WTC11 (cell line): ENCODE results near the gene OSBP2. TPM values are rescaled to one million over a fixed set of nuclear protein-coding genes. Genes with fewer than 3 reads are reported as not detected.

ENCODE experiments used
- ATAC-seq: fragments of 200-7000 bp; cut with Tn5 transposase; 2 replicates; pipeline ENCODE4 v1.10.0; 2021; ENCODE audit warnings: mild to moderate bottlenecking, moderate library complexity
- CTCF ChIA-PET: fragments of 300-600 bp; sonication (Branson Sonifier 250); formaldehyde crosslinking; loops from one replicate; lab custom pipeline; 2021; ENCODE audit warnings: antibody characterized with exemption; lab: Charles Lee
- POLR2A ChIA-PET: fragments of 350-600 bp; sonication (Branson Sonifier 250); formaldehyde crosslinking; loops from one replicate; lab custom pipeline; 2021; ENCODE audit warnings: antibody characterized with exemption; lab: Charles Lee
- DNase-seq: peaks from one replicate; pipeline ENCODE4 v3.0.0; 2021; ENCODE audit warnings: low spot score
- H3K27ac Mint-ChIP-seq: 2 replicates; pipeline ENCODE4 v1.8.0; 2021; ENCODE audit warnings: mixed read lengths
- H3K27me3 Mint-ChIP-seq: 2 replicates; pipeline ENCODE4 v1.8.0; 2021; ENCODE audit warnings: low read depth, mild to moderate bottlenecking, moderate library complexity, mixed read lengths
- H3K36me3 Mint-ChIP-seq: 2 replicates; pipeline ENCODE4 v1.8.0; 2021; ENCODE audit warnings: mixed read lengths
- H3K4me1 Mint-ChIP-seq: 2 replicates; pipeline ENCODE4 v1.8.0; 2022; ENCODE audit warnings: mixed read lengths
- H3K4me3 Mint-ChIP-seq: 2 replicates; pipeline ENCODE4 v1.8.0; 2021; ENCODE audit warnings: mild to moderate bottlenecking, moderate library complexity, mixed read lengths
- H3K9me3 Mint-ChIP-seq: 2 replicates; pipeline ENCODE4 v1.8.0; 2021; ENCODE audit warnings: mixed read lengths
- ETV6 ChIP-seq: sonication (generic); formaldehyde crosslinking; IDR thresholded peaks from 2 replicates; pipeline ENCODE4 v1.8.1; 2022; ENCODE audit warnings: mild to moderate bottlenecking, missing genetic modification reagents
- FOXK1 ChIP-seq: sonication (generic); formaldehyde crosslinking; IDR thresholded peaks from 2 replicates; pipeline ENCODE4 v1.8.0; 2022; ENCODE audit warnings: mild to moderate bottlenecking, moderate library complexity, missing genetic modification reagents
- HMGA2 ChIP-seq: fragments of 250-450 bp; sonication (Bioruptor Pico); IDR thresholded peaks from 2 replicates; pipeline ENCODE4 v1.4.0; 2021; ENCODE audit warnings: mild to moderate bottlenecking, moderate library complexity
- JAZF1 ChIP-seq: fragments of 250-450 bp; sonication (Bioruptor Pico); IDR thresholded peaks from 2 replicates; pipeline ENCODE4 v1.9.0; 2021; ENCODE audit warnings: moderate library complexity, mild to moderate bottlenecking, inconsistent platforms
- KAT7 ChIP-seq: sonication (generic); formaldehyde crosslinking; IDR thresholded peaks from 2 replicates; pipeline ENCODE4 v1.8.1; 2023; ENCODE audit warnings: missing genetic modification reagents, mild to moderate bottlenecking, borderline replicate concordance
- NR3C1 ChIP-seq: sonication (generic); formaldehyde crosslinking; conservative IDR thresholded peaks from 2 replicates; pipeline ENCODE4 v1.8.1; 2023; ENCODE audit warnings: low read depth, mild to moderate bottlenecking, missing genetic modification reagents
- PRDM15 ChIP-seq: sonication (generic); formaldehyde crosslinking; IDR thresholded peaks from 2 replicates; pipeline ENCODE4 v1.8.0; 2022; ENCODE audit warnings: missing genetic modification reagents
- RORB ChIP-seq: fragments of 250-450 bp; sonication (Bioruptor Pico); IDR thresholded peaks from 2 replicates; pipeline ENCODE4 v1.9.0; 2021; ENCODE audit warnings: mild to moderate bottlenecking
- ZNF219 ChIP-seq: sonication (generic); formaldehyde crosslinking; IDR thresholded peaks from 2 replicates; pipeline ENCODE4 v1.8.0; 2023; ENCODE audit warnings: missing genetic modification reagents, mild to moderate bottlenecking, borderline replicate concordance
- ZNF263 ChIP-seq: sonication (generic); formaldehyde crosslinking; IDR thresholded peaks from 2 replicates; pipeline ENCODE4 v1.8.1; 2022; ENCODE audit warnings: low read depth, mild to moderate bottlenecking, moderate library complexity, missing genetic modification reagents
- ZNF423 ChIP-seq: fragments of 250-450 bp; sonication (Bioruptor Pico); IDR thresholded peaks from 2 replicates; pipeline ENCODE4 v2.1.2; 2022; ENCODE audit warnings: mild to moderate bottlenecking, moderate library complexity
- total RNA-seq: library from RNA; stranded (reverse); gene quantifications from 3 replicates; pipeline ENCODE4 v1.2.3, GENCODE V29; 2021
- TF ChIP-seq, protein P1 (sequence below): sonication (generic); formaldehyde crosslinking; IDR thresholded peaks from 2 replicates; pipeline ENCODE4 v1.8.1; 2022; ENCODE audit warnings: mild to moderate bottlenecking, missing genetic modification reagents, moderate library complexity, borderline replicate concordance
- TF ChIP-seq, protein P2 (sequence below): fragments of 250-450 bp; sonication (Bioruptor Pico); IDR thresholded peaks from 2 replicates; pipeline ENCODE4 v2.1.2; 2022; ENCODE audit warnings: mild to moderate bottlenecking, moderate library complexity
- TF ChIP-seq, protein P3 (sequence below): sonication (generic); formaldehyde crosslinking; IDR thresholded peaks from 2 replicates; pipeline ENCODE4 v1.8.1; 2022; ENCODE audit warnings: missing genetic modification reagents, borderline replicate concordance
- TF ChIP-seq, protein P4 (sequence below): sonication (generic); formaldehyde crosslinking; IDR thresholded peaks from 2 replicates; pipeline ENCODE4 v1.8.1; 2023; ENCODE audit warnings: mild to moderate bottlenecking, missing genetic modification reagents

Gene OSBP2
- total RNA-seq, 1 experiment from 2014 or later = 4.1 TPM

- no peak for TF ChIP-seq NR3C1 (CRISPR knock-in tag)
- TF ChIP-seq, protein P1, sequence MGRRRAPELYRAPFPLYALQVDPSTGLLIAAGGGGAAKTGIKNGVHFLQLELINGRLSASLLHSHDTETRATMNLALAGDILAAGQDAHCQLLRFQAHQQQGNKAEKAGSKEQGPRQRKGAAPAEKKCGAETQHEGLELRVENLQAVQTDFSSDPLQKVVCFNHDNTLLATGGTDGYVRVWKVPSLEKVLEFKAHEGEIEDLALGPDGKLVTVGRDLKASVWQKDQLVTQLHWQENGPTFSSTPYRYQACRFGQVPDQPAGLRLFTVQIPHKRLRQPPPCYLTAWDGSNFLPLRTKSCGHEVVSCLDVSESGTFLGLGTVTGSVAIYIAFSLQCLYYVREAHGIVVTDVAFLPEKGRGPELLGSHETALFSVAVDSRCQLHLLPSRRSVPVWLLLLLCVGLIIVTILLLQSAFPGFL (CRISPR knock-in tag) = no peak
- TF ChIP-seq, protein P2, sequence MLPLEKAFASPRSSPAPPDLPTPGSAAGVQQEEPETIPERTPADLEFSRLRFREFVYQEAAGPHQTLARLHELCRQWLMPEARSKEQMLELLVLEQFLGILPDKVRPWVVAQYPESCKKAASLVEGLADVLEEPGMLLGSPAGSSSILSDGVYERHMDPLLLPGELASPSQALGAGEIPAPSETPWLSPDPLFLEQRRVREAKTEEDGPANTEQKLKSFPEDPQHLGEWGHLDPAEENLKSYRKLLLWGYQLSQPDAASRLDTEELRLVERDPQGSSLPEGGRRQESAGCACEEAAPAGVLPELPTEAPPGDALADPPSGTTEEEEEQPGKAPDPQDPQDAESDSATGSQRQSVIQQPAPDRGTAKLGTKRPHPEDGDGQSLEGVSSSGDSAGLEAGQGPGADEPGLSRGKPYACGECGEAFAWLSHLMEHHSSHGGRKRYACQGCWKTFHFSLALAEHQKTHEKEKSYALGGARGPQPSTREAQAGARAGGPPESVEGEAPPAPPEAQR (CRISPR knock-in tag) = no peak
- TF ChIP-seq ZNF423 (CRISPR knock-in tag) = no peak; the same call in 1 of the 2 replicates
- TF ChIP-seq, protein P3, sequence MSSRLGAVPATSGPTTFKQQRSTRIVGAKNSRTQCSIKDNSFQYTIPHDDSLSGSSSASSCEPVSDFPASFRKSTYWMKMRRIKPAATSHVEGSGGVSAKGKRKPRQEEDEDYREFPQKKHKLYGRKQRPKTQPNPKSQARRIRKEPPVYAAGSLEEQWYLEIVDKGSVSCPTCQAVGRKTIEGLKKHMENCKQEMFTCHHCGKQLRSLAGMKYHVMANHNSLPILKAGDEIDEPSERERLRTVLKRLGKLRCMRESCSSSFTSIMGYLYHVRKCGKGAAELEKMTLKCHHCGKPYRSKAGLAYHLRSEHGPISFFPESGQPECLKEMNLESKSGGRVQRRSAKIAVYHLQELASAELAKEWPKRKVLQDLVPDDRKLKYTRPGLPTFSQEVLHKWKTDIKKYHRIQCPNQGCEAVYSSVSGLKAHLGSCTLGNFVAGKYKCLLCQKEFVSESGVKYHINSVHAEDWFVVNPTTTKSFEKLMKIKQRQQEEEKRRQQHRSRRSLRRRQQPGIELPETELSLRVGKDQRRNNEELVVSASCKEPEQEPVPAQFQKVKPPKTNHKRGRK (CRISPR knock-in tag) = no peak
- TF ChIP-seq KAT7 (CRISPR knock-in tag) = no peak
- 0 out of 2 replicates have a peak, but pooled peaks have one; percentile 18 for TF ChIP-seq ETV6 (CRISPR knock-in tag)
Observed at GRCh38 chr22:30655532-30655931, 39.1 kb upstream of the OSBP2 start (continued).

GRCh38 chr22:30662040-30662439, 32.6 kb upstream of the OSBP2 start:
- DNase-seq (no peak), ATAC-seq (no peak)
- Mint-ChIP-seq H3K27me3 (peaks cover 11% of the 10 kb centered on the region), H3K9me3 (0 out of 2 replicates have a peak, but pooled peaks cover 7% of the 10 kb centered on the region), H3K4me3 (no peak overlapping the region), H3K4me1 (peaks cover 9% of the 10 kb centered on the region), H3K27ac (no peak overlapping the region), H3K36me3 (no peaks in the 10 kb centered on the region)
- ChIA-PET POLR2A (interaction anchor here (0.6 kb wide), 1 partner anchor 33 kb away, joined by 3 read pairs; no protein-coding TSS in a partner anchor), CTCF (interaction anchor here (0.6 to 1.5 kb wide), 3 partner anchors 12 to 60 kb away, joined by 4 read pairs; no protein-coding TSS in a partner anchor)
- no peak for TF ChIP-seq PRDM15 (CRISPR knock-in tag)

DNA sequence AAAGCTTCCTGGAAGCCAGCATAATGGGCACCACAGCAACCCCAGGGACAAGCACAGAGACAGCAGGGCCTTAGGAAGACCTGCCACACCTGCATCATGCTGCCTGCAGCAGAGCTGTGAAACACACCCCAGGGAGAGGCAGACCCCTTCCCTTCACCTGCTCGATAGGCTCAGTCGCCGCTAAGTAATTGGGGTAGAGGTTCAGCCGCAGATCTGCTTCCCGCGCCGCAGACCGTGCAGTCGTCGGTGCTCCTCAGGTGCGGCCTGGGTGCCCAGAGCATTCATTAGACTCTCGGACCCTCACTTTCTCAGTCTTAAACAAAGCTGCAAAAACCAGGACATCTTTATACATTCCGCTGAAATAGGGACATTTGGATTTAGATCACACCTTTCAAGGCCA, 29.9 kb upstream of the OSBP2 start:
- Mint-ChIP-seq H3K27ac (no peak overlapping the region), H3K4me3 (no peak overlapping the region), H3K36me3 (no peaks in the 10 kb centered on the region), H3K9me3 (0 out of 2 replicates have a peak, but pooled peaks cover 7% of the 10 kb centered on the region), H3K27me3 (peaks cover 27% of the 10 kb centered on the region), H3K4me1 (peaks cover 12% of the 10 kb centered on the region)
- DNase-seq (no peak), ATAC-seq (no peak)
- POLR2A ChIA-PET = no interaction called here
- TF ChIP-seq FOXK1 = no peak
- no peak for TF ChIP-seq HMGA2 (CRISPR knock-in tag)
- TF ChIP-seq, protein P4, sequence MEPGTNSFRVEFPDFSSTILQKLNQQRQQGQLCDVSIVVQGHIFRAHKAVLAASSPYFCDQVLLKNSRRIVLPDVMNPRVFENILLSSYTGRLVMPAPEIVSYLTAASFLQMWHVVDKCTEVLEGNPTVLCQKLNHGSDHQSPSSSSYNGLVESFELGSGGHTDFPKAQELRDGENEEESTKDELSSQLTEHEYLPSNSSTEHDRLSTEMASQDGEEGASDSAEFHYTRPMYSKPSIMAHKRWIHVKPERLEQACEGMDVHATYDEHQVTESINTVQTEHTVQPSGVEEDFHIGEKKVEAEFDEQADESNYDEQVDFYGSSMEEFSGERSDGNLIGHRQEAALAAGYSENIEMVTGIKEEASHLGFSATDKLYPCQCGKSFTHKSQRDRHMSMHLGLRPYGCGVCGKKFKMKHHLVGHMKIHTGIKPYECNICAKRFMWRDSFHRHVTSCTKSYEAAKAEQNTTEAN (CRISPR knock-in tag) = no peak
- no peak for TF ChIP-seq RORB
- TF ChIP-seq JAZF1 (CRISPR knock-in tag) = no peak
- no peak for TF ChIP-seq ZNF263 (CRISPR knock-in tag)
- TF ChIP-seq ZNF219 (CRISPR knock-in tag) = no peak
- TF ChIP-seq KAT7 (CRISPR knock-in tag) = no peak
- CTCF ChIA-PET = interaction anchor here (1.2 kb wide), 1 partner anchor 30 kb away, joined by 4 read pairs; no protein-coding TSS in a partner anchor
